Heart right ventricle (tissue), 16 donors: ENCODE data around the gene ASIP. TPM values are rescaled to one million over a fixed set of nuclear protein-coding genes. Genes with fewer than 3 reads are reported as not detected.
"Not testable (repeated sequence)": the region's sequence is repeated elsewhere in the genome, so short reads cannot be mapped to it uniquely, and the experiment has no call there.

Experiments
- ATAC-seq, 8 donors: fragments of 200-7000 bp; cut with Tn5 transposase; one replicate each; pipeline ENCODE4 v1.9.1; 2020; ENCODE audit warnings: mild to moderate bottlenecking in 8 of 8, moderate library complexity in 8 of 8, moderate number of reproducible peaks in 1 of 8
- DNase-seq, 2 donors: peaks; one replicate each; pipeline ENCODE4 v3.0.0-alpha.2; 2020
- H3K27ac ChIP-seq, 10 donors: fragments of 200-600 bp; sonication (generic) in 2 of 10; one replicate each; pipeline versions ENCODE4 v1.5.0 to v1.8.0; 2020 to 2022; ENCODE audit warnings: mild to moderate bottlenecking in 3 of 10
- H3K27me3 ChIP-seq, 7 donors: fragments of 200-600 bp; one replicate each; pipeline ENCODE4 v1.8.0; 2021 to 2022; ENCODE audit warnings: mild to moderate bottlenecking in 2 of 7
- H3K36me3 ChIP-seq, 9 donors: fragments of 200-600 bp; sonication (generic) in 1 of 9; one replicate each; pipeline versions ENCODE4 v1.5.0 to v1.8.0; 2020 to 2022; ENCODE audit warnings: mild to moderate bottlenecking in 2 of 9
- H3K4me1 ChIP-seq, 9 donors: fragments of 200-600 bp; sonication (generic) in 1 of 9; one replicate each; pipeline versions ENCODE4 v1.5.0 to v1.8.0; 2020 to 2022; ENCODE audit warnings: mild to moderate bottlenecking in 4 of 9
- H3K4me3 ChIP-seq, 10 donors: fragments of 200-600 bp; sonication (generic) in 2 of 10; one replicate each; pipeline versions ENCODE4 v1.5.0 to v1.8.0; 2020 to 2022; ENCODE audit warnings: mild to moderate bottlenecking in 7 of 10, moderate library complexity in 2 of 10
- H3K9me3 ChIP-seq, 11 donors: fragments of 200-600 bp in 10 of 11; sonication (generic) in 2 of 11; one replicate each; pipeline versions ENCODE4 v1.5.0 to v1.8.0; 2013 to 2022; ENCODE audit warnings: mild to moderate bottlenecking in 2 of 11, control low read depth in 1 of 11, moderate library complexity in 1 of 11
- CTCF ChIP-seq, 9 donors: fragments of 200-600 bp; sonication (generic) in 2 of 9; IDR thresholded peaks; one replicate each; pipeline versions ENCODE4 v1.5.0 to v1.8.0; 2021 to 2022; ENCODE audit warnings: antibody characterized with exemption in 9 of 9, mild to moderate bottlenecking in 5 of 9, moderate library complexity in 1 of 9
- WGBS, 2 donors: extraction: QIAGEN DNeasy Blood & Tissue Kit; methylation state at CpG; one replicate each; pipeline ENCODE4 v1.1.7; 2013; ENCODE audit warnings: inconsistent platforms in 1 of 2; 5-methylcytosine and 5-hydroxymethylcytosine counted together
- intact Hi-C, 10 donors: fragments of 100-400 bp; cut with DNase I; formaldehyde crosslinking; loops; one replicate each; pipeline versions ENCODE4 v1.11.1 to v1.14.2; 2022
- polyA plus RNA-seq, 2 donors: library from polyadenylated mRNA; stranded (reverse); fragments of 200-250 nt; gene quantifications; one replicate each; pipeline ENCODE4 v1.2.3, GENCODE V29; 2013
- total RNA-seq, 10 donors: library from RNA; stranded (reverse); fragmentation: NEBNext Ultra II Directional in 3 of 10; extraction: Animal tissue kit (Norgen Biotek cat#: 25700) in 3 of 10; gene quantifications; one replicate each; pipeline versions ENCODE4 v1.2.1 to v1.2.4, GENCODE V29; 2021 to 2023
- donor health status: Arrhythmogenic right ventricular cardiomyopathy.
- donor health status: ischemic (EF 13 %, LVEDD 7.1; RV severe dilation, severe dysfunction).
- donor health status: healthy with polysubstance abuse.
- donor health status: DM: no; HTN: yes; CAD: no.
- donor health status: DM: no; HTN: no; CAD: no.
- donor health status: ischemic (EF 25% LVEDD 6.9; RV normal size, moderate dysfunction).
- donor health status: ischemic (EF 25% LVEDD 5.7; RV mildly dilated, moderate dysfunction).
- donor health status: healthy.
- donor health status: DM: yes; HTN: yes; CAD: no.
- donor health status: Ischemic cardiomyopathy.
- donor health status: ischemic (EF 35%, LVEDD 5.7; RV mildly dilated, moderate dysfunction).
- donor health status: nonischemic (EF 11% LVEDD 7.7; RV severe dilation, severe dysfunction).
- donor health status: DM: yes; HTN: yes; CAD: no.
- donor health status: PGD.
- donor health status: ischemic (EF 29% LVEDD 5.4; RV normal size, mild dysfunction).
- donor health status: nonischemic (EF 23%, LVEDD 6.1; RV moderate dilation, normal function).

The ASIP gene
- total and polyA plus RNA-seq, 12 donors: 1.6 to 234 (median 13.1) TPM

- Histone ChIP-seq H3K4me3 (no peak overlapping the region), H3K9me3 (peaks cover 0 to 11% (median 0%) of the 10 kb centered on the region in 11 donors), H3K27me3 (peaks cover 0 to 37% (median 6%) of the 10 kb centered on the region in 7 donors), H3K27ac (no peak overlapping the region), H3K4me1 (no peaks in the 10 kb centered on the region), H3K36me3 (no peaks in the 10 kb centered on the region)
- ATAC-seq: no peak
- no peak for DNase-seq
- intact Hi-C loops: no loop called here
- TF ChIP-seq CTCF (IDR thresholded peaks at IDR 0.05): no peak
- 77 to 78% methylated on average over 4 of the region's 4 CpGs for WGBS, 2 donors
These were observed 39.7 kb upstream of the ASIP start for GRCh38 chr20:34201531-34201930.

DNA sequence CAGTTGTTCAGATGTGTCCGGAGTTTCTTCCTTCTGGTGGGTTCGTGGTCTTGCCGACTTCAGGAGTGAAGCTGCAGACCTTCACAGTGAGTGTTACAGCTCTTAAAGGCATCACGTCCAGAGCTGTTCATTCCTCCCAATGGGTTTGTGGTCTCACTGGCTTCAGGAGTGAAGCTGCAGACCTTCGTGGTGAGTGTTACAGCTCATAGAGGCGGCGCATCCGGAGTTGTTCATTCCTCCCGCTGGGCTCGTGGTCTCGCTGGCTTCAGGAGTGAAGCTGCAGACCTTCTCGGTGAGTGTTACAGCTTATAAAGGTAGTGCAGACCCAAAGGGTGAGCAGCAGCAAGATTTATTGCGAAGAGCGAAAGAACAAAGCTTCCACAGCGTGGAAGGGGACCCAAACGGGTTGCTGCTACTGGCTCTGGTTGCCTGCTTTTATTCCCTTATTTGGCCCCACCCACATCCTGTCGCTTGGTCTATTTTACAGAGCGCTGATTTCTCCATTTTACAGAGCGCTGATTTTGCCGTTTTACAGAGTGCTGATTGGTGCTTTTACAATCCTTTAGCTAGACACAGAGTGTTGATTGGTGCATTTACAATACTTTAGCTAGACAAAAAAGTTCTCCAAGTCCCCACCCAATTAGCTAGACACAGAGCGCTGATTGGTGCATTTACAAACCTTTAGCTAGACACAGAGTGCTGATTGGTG lies 35.9 kb upstream of the ASIP start:
- H3K4me3 ChIP-seq, ATAC-seq, DNase-seq, intact Hi-C loops, H3K4me1 ChIP-seq, H3K27ac ChIP-seq, H3K36me3 ChIP-seq: not testable (repeated sequence)
- Histone ChIP-seq H3K9me3 (peaks cover 0 to 14% (median 4%) of the 10 kb centered on the region in 11 donors), H3K27me3 (peaks cover 0 to 14% (median 0%) of the 10 kb centered on the region in 7 donors)
- WGBS, 2 donors: 81 to 83% methylated on average over 21 of the region's 21 CpGs

DNA sequence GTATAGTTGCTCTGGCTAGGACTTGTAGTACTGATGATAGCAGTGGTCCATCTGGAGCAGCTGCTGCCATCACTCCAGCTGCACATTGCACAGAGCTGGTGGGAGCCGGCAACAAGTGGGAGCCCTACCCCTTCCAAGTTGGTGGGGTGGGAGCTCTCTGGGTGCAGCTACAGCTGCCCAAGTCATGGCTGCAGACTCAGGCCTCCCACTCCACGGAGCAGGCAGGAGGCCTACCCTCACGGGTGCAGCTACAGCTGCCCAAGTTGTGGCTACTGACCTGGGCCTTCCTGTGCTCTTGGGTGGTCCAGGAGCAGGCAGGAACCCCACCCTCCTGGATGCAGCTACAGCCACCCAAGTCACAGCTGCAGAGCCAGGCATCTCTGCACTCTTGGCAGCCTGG lies 32.1 kb upstream of the ASIP start:
- H3K4me1 ChIP-seq: no peaks in the 10 kb centered on the region
- TF ChIP-seq CTCF (IDR thresholded peaks at IDR 0.05): no peak
- no peak overlapping the region for H3K27ac ChIP-seq
- no peaks in the 10 kb centered on the region for H3K36me3 ChIP-seq
- ATAC-seq (peak in 1 of 8 donors; percentile 38), DNase-seq (no peak)
- intact Hi-C loops: no loop called here
- no peak overlapping the region for H3K4me3 ChIP-seq
- H3K27me3 ChIP-seq: no peaks in the 10 kb centered on the region
- peaks cover 0 to 24% (median 6%) of the 10 kb centered on the region in 11 donors for H3K9me3 ChIP-seq
- 63 to 64% methylated on average over 3 of the region's 3 CpGs for WGBS, 2 donors

DNA sequence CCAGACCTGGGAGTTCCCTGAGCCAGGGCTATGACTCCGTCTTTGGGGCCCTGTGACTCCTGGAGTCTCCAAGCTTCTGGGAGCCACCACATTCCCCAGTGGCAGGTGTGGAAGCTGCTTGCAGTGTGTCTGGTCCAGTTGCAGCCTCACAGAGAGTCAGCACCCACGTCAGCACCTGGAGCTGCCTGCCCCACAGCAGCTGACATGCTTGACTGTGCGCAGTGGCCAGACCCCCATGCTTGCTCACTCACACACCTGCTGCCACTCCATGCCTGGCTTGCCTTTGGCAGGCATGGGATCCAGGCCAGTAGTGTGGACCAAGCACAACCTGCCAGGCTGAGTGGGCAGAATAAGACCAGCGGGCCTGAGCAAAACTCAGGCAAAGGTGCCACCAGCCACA lies 31.0 kb upstream of the ASIP start:
- ATAC-seq (no peak), DNase-seq (no peak)
- H3K27ac ChIP-seq: no peak overlapping the region
- intact Hi-C loops: no loop called here
- H3K4me1 ChIP-seq: peaks cover 0 to 2% (median 0%) of the 10 kb centered on the region in 9 donors
- H3K27me3 ChIP-seq: no peaks in the 10 kb centered on the region
- WGBS, 2 donors: 92 to 93% methylated on average over 4 of the region's 4 CpGs
- H3K9me3 ChIP-seq: peaks cover 0 to 24% (median 6%) of the 10 kb centered on the region in 11 donors
- H3K4me3 ChIP-seq: no peak overlapping the region
- no peaks in the 10 kb centered on the region for H3K36me3 ChIP-seq
- TF ChIP-seq CTCF (IDR thresholded peaks at IDR 0.05): no peak

GRCh38 chr20:34211591-34211990 lies 29.6 kb upstream of the ASIP start:
- DNase-seq (no peak), ATAC-seq (no peak)
- TF ChIP-seq CTCF (IDR thresholded peaks at IDR 0.05): no peak
- H3K27ac ChIP-seq: no peak overlapping the region
- WGBS, 2 donors: 71 to 74% methylated on average over 2 of the region's 2 CpGs
- H3K4me3 ChIP-seq: no peak overlapping the region
- peaks cover 0 to 10% (median 0%) of the 10 kb centered on the region in 7 donors for H3K27me3 ChIP-seq
- peaks cover 0 to 14% (median 6%) of the 10 kb centered on the region in 9 donors for H3K4me1 ChIP-seq
- no peaks in the 10 kb centered on the region for H3K36me3 ChIP-seq
- peaks cover 0 to 24% (median 6%) of the 10 kb centered on the region in 11 donors for H3K9me3 ChIP-seq
- intact Hi-C loops: no loop called here
